SU-DHL-6 (cell line): ENCODE results near the gene LTO1.

Experiments
- EZH2phosphoT487 ChIP-seq: fragments of 200-600 bp; sonication (generic), shearing (Covaris generic); conservative IDR thresholded peaks from 2 replicates; pipeline ENCODE4 v1.6.1; 2018; ENCODE audit warnings: mild to moderate bottlenecking, antibody characterized with exemption, low read length, moderate library complexity, mixed read lengths
- TF ChIP-seq, protein P1 (sequence below): fragments of 200-600 bp; sonication (generic); IDR thresholded peaks from one replicate; pipeline ENCODE4 v1.5.1; 2017; ENCODE audit warnings: antibody characterized with exemption, mild to moderate bottlenecking, low read length, moderate library complexity; ENCODE audit not compliant: insufficient read depth, poor library complexity, severe bottlenecking

- TF ChIP-seq, protein P1, sequence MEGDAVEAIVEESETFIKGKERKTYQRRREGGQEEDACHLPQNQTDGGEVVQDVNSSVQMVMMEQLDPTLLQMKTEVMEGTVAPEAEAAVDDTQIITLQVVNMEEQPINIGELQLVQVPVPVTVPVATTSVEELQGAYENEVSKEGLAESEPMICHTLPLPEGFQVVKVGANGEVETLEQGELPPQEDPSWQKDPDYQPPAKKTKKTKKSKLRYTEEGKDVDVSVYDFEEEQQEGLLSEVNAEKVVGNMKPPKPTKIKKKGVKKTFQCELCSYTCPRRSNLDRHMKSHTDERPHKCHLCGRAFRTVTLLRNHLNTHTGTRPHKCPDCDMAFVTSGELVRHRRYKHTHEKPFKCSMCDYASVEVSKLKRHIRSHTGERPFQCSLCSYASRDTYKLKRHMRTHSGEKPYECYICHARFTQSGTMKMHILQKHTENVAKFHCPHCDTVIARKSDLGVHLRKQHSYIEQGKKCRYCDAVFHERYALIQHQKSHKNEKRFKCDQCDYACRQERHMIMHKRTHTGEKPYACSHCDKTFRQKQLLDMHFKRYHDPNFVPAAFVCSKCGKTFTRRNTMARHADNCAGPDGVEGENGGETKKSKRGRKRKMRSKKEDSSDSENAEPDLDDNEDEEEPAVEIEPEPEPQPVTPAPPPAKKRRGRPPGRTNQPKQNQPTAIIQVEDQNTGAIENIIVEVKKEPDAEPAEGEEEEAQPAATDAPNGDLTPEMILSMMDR = no peak
- TF ChIP-seq EZH2phosphoT487 = no peak
These were observed 8.2 kb downstream of the LTO1 start for GRCh38 chr11:69666752-69667536.
